Left ventricle myocardium inferior (tissue), 1 donor: ENCODE results near the gene FNDC10. TPM values are rescaled to one million over a fixed set of nuclear protein-coding genes. Genes with fewer than 3 reads are reported as not detected.

Experiments
- DNase-seq: peaks from one replicate; pipeline ENCODE4 v3.0.0-alpha.2; 2020
- H3K27ac ChIP-seq: fragments of 200-600 bp; replicated peaks from 2 replicates; pipeline ENCODE4 v1.8.0; 2021
- H3K27me3 ChIP-seq: fragments of 200-600 bp; 2 replicates; pipeline ENCODE4 v1.8.0; 2021; ENCODE audit warnings: low read depth
- H3K36me3 ChIP-seq: fragments of 200-600 bp; 2 replicates; pipeline ENCODE4 v1.8.0; 2021
- H3K4me1 ChIP-seq: fragments of 200-600 bp; 2 replicates; pipeline ENCODE4 v1.8.0; 2021
- H3K4me3 ChIP-seq: fragments of 200-600 bp; 2 replicates; pipeline ENCODE4 v1.8.0; 2021; ENCODE audit warnings: mild to moderate bottlenecking, moderate library complexity
- H3K9me3 ChIP-seq: fragments of 200-600 bp; replicated peaks from 2 replicates; pipeline ENCODE4 v1.8.0; 2021
- CTCF ChIP-seq: fragments of 200-600 bp; IDR thresholded peaks from 2 replicates; pipeline ENCODE4 v1.8.0; 2021; ENCODE audit warnings: antibody characterized with exemption, mild to moderate bottlenecking, borderline replicate concordance
- intact Hi-C: fragments of 100-400 bp; cut with micrococcal nuclease; formaldehyde crosslinking; loops from one replicate; pipeline ENCODE4 v1.11.0; 2022
- total RNA-seq: library from RNA; stranded (reverse); fragmentation: NEBNext Ultra II Directional; extraction: Animal tissue kit (Norgen Biotek cat#: 25700); gene quantifications from one replicate; pipeline ENCODE4 v1.2.1, GENCODE V29; 2021
- donor health status: DM: no; HTN: yes; CAD: no; lungs with severe emphysema.

FNDC10 gene
- total RNA-seq, 1 donor from 2014 or later = 3.6 TPM

GRCh38 chr1:1614954-1615255 lies 15.0 kb upstream of the FNDC10 start:
- no peak for TF ChIP-seq CTCF
- Histone ChIP-seq H3K27me3 (no peaks in the 10 kb centered on the region), H3K27ac (peak overlapping the region; percentile 99), H3K4me3 (peak overlapping the region; percentile 82), H3K36me3 (peaks cover 10% of the 10 kb centered on the region), H3K4me1 (peaks cover 46% of the 10 kb centered on the region), H3K9me3 (no peaks in the 10 kb centered on the region)
- intact Hi-C loops = no loop called here
- no peak for DNase-seq

- Histone ChIP-seq H3K9me3 (no peaks in the 10 kb centered on the region), H3K4me1 (peaks cover 41% of the 10 kb centered on the region), H3K27me3 (no peaks in the 10 kb centered on the region), H3K4me3 (peak overlapping the region; percentile 82), H3K27ac (peak overlapping the region; percentile 99), H3K36me3 (peaks cover 10% of the 10 kb centered on the region)
- intact Hi-C loops = no loop called here
- DNase-seq = no peak
- TF ChIP-seq CTCF = no peak
Observed at GRCh38 chr1:1614204-1614953, 14.4 kb upstream of the FNDC10 start.

DNA sequence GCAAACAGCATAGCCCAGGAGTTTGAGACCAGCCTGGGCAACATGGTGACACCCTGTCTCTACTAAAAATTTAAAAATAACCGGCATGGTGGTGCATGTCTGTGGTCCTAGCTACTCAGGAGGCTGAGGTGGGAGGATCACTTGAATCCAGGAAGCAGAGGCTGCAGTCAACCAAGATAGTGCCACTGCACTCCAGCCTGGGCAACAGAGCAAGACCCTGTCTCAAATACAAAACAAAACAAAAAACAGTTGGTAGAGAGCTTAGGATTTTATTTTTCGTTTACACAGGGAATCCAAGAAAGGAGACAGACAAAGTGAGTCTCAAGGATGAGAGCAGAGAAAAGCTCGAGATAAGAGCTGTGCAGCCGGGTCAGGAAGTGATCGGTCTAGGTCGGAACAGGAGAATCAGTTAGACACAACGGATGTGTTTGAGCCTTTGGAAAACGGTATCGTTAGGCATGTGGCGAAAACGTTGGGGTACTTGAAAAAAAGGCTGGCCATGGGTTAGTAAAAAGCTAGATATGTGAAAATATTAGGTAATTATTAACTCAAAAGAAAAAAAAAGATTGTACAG lies 13.7 kb upstream of the FNDC10 start:
- Histone ChIP-seq H3K27me3 (no peaks in the 10 kb centered on the region), H3K36me3 (peaks cover 9% of the 10 kb centered on the region), H3K4me1 (peaks cover 39% of the 10 kb centered on the region), H3K4me3 (peak overlapping the region; percentile 82), H3K9me3 (no peaks in the 10 kb centered on the region), H3K27ac (peak overlapping the region; percentile 99)
- DNase-seq = no peak
- TF ChIP-seq CTCF = no peak
- intact Hi-C loops = no loop called here

DNA sequence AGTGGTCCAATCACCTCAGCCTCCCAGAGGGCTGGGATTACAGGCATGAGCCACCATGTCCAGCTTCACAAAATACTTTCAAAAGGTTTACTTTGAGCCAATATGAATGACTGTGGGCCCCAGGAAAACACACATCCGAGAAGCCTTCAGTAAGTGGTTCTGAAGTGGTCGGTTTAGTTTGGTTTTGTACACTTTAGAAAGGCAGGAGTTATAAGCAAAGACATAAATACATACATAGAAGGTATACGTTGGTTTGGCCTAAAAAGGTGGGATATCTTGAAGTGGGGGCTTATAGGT lies 12.1 kb upstream of the FNDC10 start:
- Histone ChIP-seq H3K36me3 (no peaks in the 10 kb centered on the region), H3K4me1 (peaks cover 32% of the 10 kb centered on the region), H3K27ac (no peak overlapping the region), H3K9me3 (no peaks in the 10 kb centered on the region), H3K27me3 (no peaks in the 10 kb centered on the region), H3K4me3 (no peak overlapping the region)
- DNase-seq = no peak
- TF ChIP-seq CTCF = no peak
- intact Hi-C loops = no loop called here

DNA sequence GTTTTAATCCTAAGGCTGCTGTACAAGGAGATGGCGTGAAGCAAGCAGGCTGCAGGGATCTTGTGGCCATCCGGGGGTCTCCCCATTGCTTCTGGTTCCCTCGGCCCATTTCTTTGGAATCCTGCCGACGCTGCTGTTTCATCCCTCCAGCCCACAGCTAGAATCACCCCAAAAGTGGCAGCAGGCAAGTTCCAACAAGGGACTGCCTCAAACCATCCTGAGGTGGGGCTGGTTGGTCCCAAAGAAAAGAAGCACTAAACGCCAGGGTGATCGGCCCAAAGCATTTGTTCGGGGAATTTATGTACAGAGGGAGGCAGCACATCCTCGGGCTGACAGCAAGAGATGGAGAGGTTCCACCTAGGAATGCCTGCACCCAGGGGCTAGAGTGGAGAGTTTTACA lies 10.9 kb upstream of the FNDC10 start:
- TF ChIP-seq CTCF = no peak
- intact Hi-C loops = no loop called here
- H3K4me3 ChIP-seq = no peak overlapping the region
- peaks cover 23% of the 10 kb centered on the region for H3K4me1 ChIP-seq
- peak overlapping the region; percentile 30 for H3K27ac ChIP-seq
- no peaks in the 10 kb centered on the region for H3K9me3 ChIP-seq
- H3K27me3 ChIP-seq = no peaks in the 10 kb centered on the region
- no peaks in the 10 kb centered on the region for H3K36me3 ChIP-seq
- no peak for DNase-seq
